Measurements from ENCODE around the gene SLC35F3.

Gene SLC35F3

GRCh38 chr1:234260578-234260977, 356.1 kb downstream of the SLC35F3 start:
- DNase-seq (ENCODE audit: low read depth) = no peak

GRCh38 chr1:234261545-234261944, 357.1 kb downstream of the SLC35F3 start:
- DNase-seq (ENCODE audit: low read depth) = no peak

GRCh38 chr1:234262007-234262753, 357.7 kb downstream of the SLC35F3 start:
- no peak for DNase-seq (ENCODE audit: low read depth)

GRCh38 chr1:234262754-234263105, 358.3 kb downstream of the SLC35F3 start:
- DNase-seq (ENCODE audit: low read depth) = no peak

- no peak for DNase-seq (ENCODE audit: low read depth)
Measured at GRCh38 chr1:234264832-234265231, 360.4 kb downstream of the SLC35F3 start.

GRCh38 chr1:234265321-234265720, 360.8 kb downstream of the SLC35F3 start:
- DNase-seq (ENCODE audit: low read depth) = no peak

GRCh38 chr1:234265861-234266260, 361.4 kb downstream of the SLC35F3 start:
- DNase-seq (ENCODE audit: low read depth) = no peak

GRCh38 chr1:234270093-234270492, 365.6 kb downstream of the SLC35F3 start:
- no peak for DNase-seq (ENCODE audit: low read depth)

GRCh38 chr1:234270581-234271242, 366.2 kb downstream of the SLC35F3 start:
- no peak for DNase-seq (ENCODE audit: low read depth)

GRCh38 chr1:234271243-234271606, 366.7 kb downstream of the SLC35F3 start:
- no peak for DNase-seq (ENCODE audit: low read depth)

GRCh38 chr1:234272656-234273312, 368.3 kb downstream of the SLC35F3 start:
- DNase-seq (ENCODE audit: low read depth) = no peak

GRCh38 chr1:234273981-234274380, 369.5 kb downstream of the SLC35F3 start:
- no peak for DNase-seq (ENCODE audit: low read depth)

- no peak for DNase-seq (ENCODE audit: low read depth)
Measured at GRCh38 chr1:234276151-234276788, 371.8 kb downstream of the SLC35F3 start.

GRCh38 chr1:234277161-234277868, 372.8 kb downstream of the SLC35F3 start:
- DNase-seq (ENCODE audit: low read depth) = no peak

- DNase-seq (ENCODE audit: low read depth) = no peak
Measured at GRCh38 chr1:234279021-234279420, 374.5 kb downstream of the SLC35F3 start.

GRCh38 chr1:234280500-234280899, 376.0 kb downstream of the SLC35F3 start:
- no peak for DNase-seq (ENCODE audit: low read depth)

GRCh38 chr1:234281826-234282489, 377.5 kb downstream of the SLC35F3 start:
- no peak for DNase-seq (ENCODE audit: low read depth)

- DNase-seq (ENCODE audit: low read depth) = no peak
Measured at GRCh38 chr1:234286206-234286605, 381.7 kb downstream of the SLC35F3 start.

- DNase-seq (ENCODE audit: low read depth) = no peak
Measured at GRCh38 chr1:234288946-234289345, 384.5 kb downstream of the SLC35F3 start.

GRCh38 chr1:234289538-234290305, 385.2 kb downstream of the SLC35F3 start:
- no peak for DNase-seq (ENCODE audit: low read depth)

- DNase-seq (ENCODE audit: low read depth) = no peak
Measured at GRCh38 chr1:234292011-234292410, 387.5 kb downstream of the SLC35F3 start.

Data from activated gamma-delta T cell treated with anti-CD3 and anti-CD28 coated beads, Interleukin-2, amount 50 U/mL, for 16 hours (primary cell).